BLaER1 treated with 17β-estradiol and CSF1 and Interleukin-3, amounts not matched to agents 10 nM and 100 nM (cell line): ENCODE results near the gene ZBTB43.

ENCODE experiments used
- H3K27ac ChIP-seq, 11 experiments: shearing (Covaris generic); formaldehyde crosslinking; 2 replicates each; pipeline ENCODE4 v1.8.1; 2022
- H3K27me3 ChIP-seq, 11 experiments: shearing (Covaris generic); formaldehyde crosslinking; 2 replicates each; pipeline ENCODE4 v1.8.1; 2022
- H3K36me3 ChIP-seq, 11 experiments: shearing (Covaris generic); formaldehyde crosslinking; 2 replicates each; pipeline ENCODE4 v1.8.1; 2022
- H3K4me1 ChIP-seq, 10 experiments: shearing (Covaris generic); formaldehyde crosslinking; 2 replicates each; pipeline ENCODE4 v1.8.1; 2022
- H3K4me2 ChIP-seq, 11 experiments: shearing (Covaris generic); formaldehyde crosslinking; 2 replicates each; pipeline ENCODE4 v1.8.1; 2022
- H3K4me3 ChIP-seq, 10 experiments: shearing (Covaris generic); formaldehyde crosslinking; 2 replicates each; pipeline ENCODE4 v1.8.1; 2022
- H3K9ac ChIP-seq, 11 experiments: shearing (Covaris generic); formaldehyde crosslinking; 2 replicates each; pipeline ENCODE4 v1.8.1; 2022
- H3K9me3 ChIP-seq, 11 experiments: shearing (Covaris generic); formaldehyde crosslinking; replicated peaks in 1 of 11; 2 replicates each; pipeline ENCODE4 v1.8.1; 2022
- H4K20me1 ChIP-seq, 11 experiments: shearing (Covaris generic); formaldehyde crosslinking; 2 replicates each; pipeline ENCODE4 v1.8.1; 2022
- Cebpa-rat ChIP-seq, 11 experiments: shearing (Covaris generic); IDR thresholded peaks; 2 replicates each; pipeline ENCODE4 v1.8.1; 2022

The ZBTB43 gene

DNA sequence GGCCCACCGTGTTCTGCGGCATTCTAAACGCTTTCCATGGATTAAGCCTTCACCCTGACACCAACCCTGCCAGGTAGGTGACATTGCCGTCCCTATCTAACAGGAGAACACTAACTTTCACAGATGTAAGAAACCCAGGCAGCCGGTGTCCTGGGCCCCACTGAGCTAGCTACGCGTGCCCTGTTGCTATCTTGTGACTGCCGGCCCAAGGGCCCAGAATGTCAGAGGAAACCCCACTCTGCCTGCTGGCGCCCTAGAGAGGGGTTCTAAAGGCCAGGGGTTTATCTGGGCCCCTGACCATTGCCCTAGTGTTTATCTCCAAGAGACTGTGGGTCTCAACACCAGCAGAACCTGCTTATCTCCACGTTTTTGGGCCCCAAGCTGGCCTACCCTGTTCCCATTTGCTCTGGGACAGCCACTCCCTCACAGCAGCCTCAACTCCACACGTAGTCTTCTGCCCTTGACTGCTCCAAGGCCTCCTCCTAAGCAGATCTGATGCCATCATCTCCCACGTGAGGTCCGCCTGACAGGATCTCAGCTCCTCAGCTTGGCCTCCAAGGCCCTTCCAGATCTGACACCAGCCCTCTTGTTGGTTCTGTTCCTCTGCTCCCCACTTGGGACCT, 37.5 kb downstream of the ZBTB43 start:
- Histone ChIP-seq H3K4me1 (peaks cover 0 to 21% (median 6%) of the 10 kb centered on the region in 10 experiments; a peak in 11 of 20 replicates), H4K20me1 (peaks cover 9 to 39% (median 21%) of the 10 kb centered on the region in 11 experiments; a peak in 20 of 22 replicates), H3K27me3 (no peaks in the 10 kb centered on the region), H3K9me3 (no peaks in the 10 kb centered on the region), H3K27ac (no peak overlapping the region), H3K4me2 (peak overlapping the region in 1 of 11 experiments; percentile 60; a peak in 1 of 22 replicates), H3K4me3 (no peak overlapping the region), H3K9ac (no peak overlapping the region), H3K36me3 (peaks cover 11 to 21% (median 16%) of the 10 kb centered on the region in 11 experiments)
- no peak for TF ChIP-seq Cebpa-rat (IDR thresholded peaks at IDR 0.05)

DNA sequence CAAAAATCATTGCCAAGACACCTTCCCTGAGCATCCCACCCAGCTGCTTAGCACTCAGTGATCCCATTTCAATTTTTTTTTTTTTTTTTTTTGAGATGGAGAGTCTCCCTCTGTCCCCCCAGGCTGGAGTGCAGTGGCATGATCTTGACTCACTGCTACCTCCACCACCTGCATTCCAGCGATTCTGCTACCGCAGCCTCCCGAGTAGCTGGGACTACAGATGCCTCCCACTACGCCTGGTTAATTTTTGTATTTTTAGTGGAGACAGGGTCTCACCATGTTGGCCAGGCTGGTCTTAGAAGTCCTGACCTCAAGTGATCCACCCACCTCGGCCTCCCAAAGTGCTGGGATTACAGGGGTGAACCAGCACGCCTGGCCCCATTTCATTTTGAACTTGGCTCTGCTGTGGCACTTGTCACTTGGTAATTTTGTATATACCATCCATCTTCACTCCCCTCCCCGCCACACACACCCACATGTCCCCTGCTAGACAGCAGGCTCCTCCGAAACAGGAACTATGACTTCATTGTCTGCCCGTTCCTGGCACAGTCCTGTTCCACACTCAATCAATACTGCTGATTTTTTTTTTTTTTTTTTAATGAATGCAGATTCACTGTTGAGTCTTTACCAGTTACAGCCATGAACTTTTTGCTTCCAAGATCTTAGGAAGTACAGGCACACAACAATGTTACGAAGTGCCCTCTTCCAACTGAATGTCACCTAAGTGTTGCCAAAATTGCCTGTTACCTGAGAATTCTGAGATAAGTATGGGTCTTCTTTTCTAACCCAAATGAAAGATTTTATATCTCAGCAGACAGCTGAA, 38.3 kb downstream of the ZBTB43 start:
- Histone ChIP-seq H3K27ac (no peak overlapping the region), H4K20me1 (peaks cover 7 to 33% (median 14%) of the 10 kb centered on the region in 11 experiments; a peak in 17 of 22 replicates), H3K4me2 (peak overlapping the region in 3 of 11 experiments; percentile 40 to 63 (median 60); a peak in 6 of 22 replicates), H3K9me3 (no peaks in the 10 kb centered on the region), H3K4me3 (no peak overlapping the region), H3K36me3 (peaks cover 8 to 14% (median 13%) of the 10 kb centered on the region in 11 experiments), H3K27me3 (no peaks in the 10 kb centered on the region), H3K9ac (no peak overlapping the region), H3K4me1 (peaks cover 0 to 19% (median 5%) of the 10 kb centered on the region in 10 experiments; a peak in 11 of 20 replicates)
- no peak for TF ChIP-seq Cebpa-rat (IDR thresholded peaks at IDR 0.05)

DNA sequence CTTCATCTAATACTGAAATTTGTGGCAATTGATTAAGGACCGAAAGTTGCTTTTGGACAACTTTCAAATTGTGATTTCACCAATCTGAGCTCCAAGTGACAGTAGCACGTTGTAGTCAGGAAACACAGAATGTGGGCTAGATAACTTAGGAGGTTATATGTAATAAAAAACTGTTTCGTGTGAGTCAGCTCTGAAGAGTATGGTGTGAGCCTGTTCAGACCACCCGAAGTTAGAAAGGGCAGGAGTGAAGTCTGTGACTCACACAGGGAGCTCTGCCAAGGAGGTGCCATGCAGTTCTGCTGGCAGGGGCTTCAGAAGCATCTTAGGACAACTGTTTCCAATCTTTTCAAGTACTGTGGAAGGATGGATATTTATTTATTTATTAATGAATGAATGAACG, 39.2 kb downstream of the ZBTB43 start:
- TF ChIP-seq Cebpa-rat (IDR thresholded peaks at IDR 0.05): no peak
- H3K9me3 ChIP-seq: no peaks in the 10 kb centered on the region
- no peak overlapping the region for H3K4me2 ChIP-seq
- no peaks in the 10 kb centered on the region for H3K27me3 ChIP-seq
- no peak overlapping the region for H3K4me3 ChIP-seq
- H3K36me3 ChIP-seq: peaks cover 0 to 8% (median 4%) of the 10 kb centered on the region in 11 experiments; a peak in 11 of 22 replicates
- no peak overlapping the region for H3K27ac ChIP-seq
- peaks cover 0 to 17% (median 3%) of the 10 kb centered on the region in 10 experiments; a peak in 11 of 20 replicates for H3K4me1 ChIP-seq
- peaks cover 0 to 24% (median 5%) of the 10 kb centered on the region in 11 experiments; a peak in 16 of 22 replicates for H4K20me1 ChIP-seq
- no peak overlapping the region for H3K9ac ChIP-seq

DNA sequence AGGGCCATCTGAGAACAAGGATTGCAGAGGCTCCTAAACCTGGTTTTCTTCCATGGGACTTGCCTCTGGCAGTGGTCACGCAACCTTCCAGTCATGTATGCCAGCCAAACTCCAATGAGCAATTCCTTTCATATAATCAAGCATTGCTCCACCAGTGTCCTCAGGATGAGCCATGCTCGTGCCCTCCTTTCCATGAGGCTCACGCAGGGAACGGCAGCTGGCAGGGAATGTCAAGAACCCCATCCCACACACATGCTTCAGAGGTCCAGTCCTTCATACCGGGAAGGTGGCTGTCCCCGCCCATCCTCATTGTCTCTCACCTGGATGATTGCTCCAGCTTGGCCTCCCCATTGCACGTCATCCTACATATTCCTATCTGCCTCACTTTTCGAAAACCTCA, 42.2 kb downstream of the ZBTB43 start:
- Histone ChIP-seq H3K4me2 (no peak overlapping the region), H3K27ac (no peak overlapping the region), H3K36me3 (no peaks in the 10 kb centered on the region), H3K4me1 (peaks cover 0 to 21% (median 0%) of the 10 kb centered on the region in 10 experiments; a peak in 6 of 20 replicates), H4K20me1 (peaks cover 0 to 10% (median 0%) of the 10 kb centered on the region in 11 experiments; a peak in 3 of 22 replicates), H3K9me3 (no peaks in the 10 kb centered on the region), H3K27me3 (no peaks in the 10 kb centered on the region), H3K4me3 (no peak overlapping the region), H3K9ac (no peak overlapping the region)
- TF ChIP-seq Cebpa-rat (IDR thresholded peaks at IDR 0.05): no peak

DNA sequence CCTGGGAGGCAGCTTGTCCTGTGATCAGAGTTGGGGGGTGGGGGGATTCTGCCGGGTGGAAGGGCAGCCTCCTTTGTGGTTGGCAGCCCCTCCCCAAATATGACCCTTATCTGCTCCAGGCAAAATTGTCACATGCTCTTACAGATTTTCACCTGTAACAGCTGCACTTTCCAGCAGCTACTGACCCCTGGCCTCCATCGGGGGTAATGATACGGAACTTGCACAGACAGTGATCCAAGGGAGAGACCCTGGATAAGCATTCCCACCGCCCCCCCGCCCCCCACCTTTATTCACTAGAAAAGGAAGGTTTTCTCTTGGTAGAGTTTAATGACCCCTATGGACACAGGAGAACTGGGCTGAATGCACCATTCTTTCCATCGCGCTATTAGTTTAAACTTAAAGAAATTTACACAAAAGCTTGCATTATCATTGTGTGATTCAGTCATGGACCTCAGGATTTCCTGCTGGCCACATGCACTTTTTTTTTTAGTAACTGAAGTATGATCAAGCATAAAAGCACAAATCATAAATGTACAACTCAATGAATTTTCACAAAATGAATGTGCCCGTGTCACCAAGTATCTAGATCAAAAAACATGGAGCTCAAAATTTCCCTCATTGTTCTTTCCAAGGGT, 44.9 kb downstream of the ZBTB43 start:
- peak overlapping the region in 3 of 11 experiments; percentile 25 to 29 (median 28); a peak in 4 of 22 replicates for H3K4me2 ChIP-seq
- H3K27me3 ChIP-seq: no peaks in the 10 kb centered on the region
- no peaks in the 10 kb centered on the region for H3K36me3 ChIP-seq
- no peak for TF ChIP-seq Cebpa-rat (IDR thresholded peaks at IDR 0.05)
- H3K4me1 ChIP-seq: peaks cover 0 to 7% (median 0%) of the 10 kb centered on the region in 10 experiments; a peak in 1 of 20 replicates
- H3K27ac ChIP-seq: no peak overlapping the region
- H3K9ac ChIP-seq: no peak overlapping the region
- no peak overlapping the region for H3K4me3 ChIP-seq
- H3K9me3 ChIP-seq: no peaks in the 10 kb centered on the region
- no peaks in the 10 kb centered on the region; a peak in 1 of 22 replicates for H4K20me1 ChIP-seq

DNA sequence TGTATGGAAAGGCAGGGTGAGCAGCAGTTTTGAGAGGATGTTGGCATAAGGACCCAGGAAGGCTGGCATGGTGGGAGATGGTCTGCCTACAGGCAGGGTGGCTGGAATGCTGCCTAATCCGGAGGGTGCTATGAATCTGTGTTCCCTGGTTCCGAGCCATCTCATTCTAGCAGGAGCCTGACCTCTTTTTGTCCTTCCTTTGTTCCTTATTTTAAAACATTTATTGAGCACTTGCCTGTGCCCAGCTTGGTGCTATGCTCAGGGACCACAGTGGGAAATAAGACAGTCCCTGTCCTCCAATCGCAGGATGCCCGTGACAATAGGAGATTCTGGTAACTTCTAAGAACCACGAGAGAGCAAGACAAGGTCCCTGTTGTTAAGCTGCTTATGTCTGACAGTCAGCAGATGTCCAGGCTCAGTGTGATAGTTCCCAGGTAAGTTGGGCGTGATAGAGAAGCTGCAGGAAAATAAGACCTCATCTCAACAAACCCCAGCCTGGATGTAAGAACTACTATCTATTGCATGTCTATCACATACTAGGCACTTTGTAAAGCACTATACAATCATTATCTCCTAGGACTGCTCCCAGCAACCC, 46.5 kb downstream of the ZBTB43 start:
- Histone ChIP-seq H3K27ac (no peak overlapping the region), H3K36me3 (no peaks in the 10 kb centered on the region), H3K4me2 (no peak overlapping the region), H4K20me1 (no peaks in the 10 kb centered on the region; a peak in 1 of 22 replicates), H3K9me3 (no peaks in the 10 kb centered on the region), H3K4me3 (no peak overlapping the region), H3K4me1 (peaks cover 0 to 7% (median 0%) of the 10 kb centered on the region in 10 experiments; a peak in 1 of 20 replicates), H3K27me3 (no peaks in the 10 kb centered on the region), H3K9ac (no peak overlapping the region)
- no peak for TF ChIP-seq Cebpa-rat (IDR thresholded peaks at IDR 0.05)

DNA sequence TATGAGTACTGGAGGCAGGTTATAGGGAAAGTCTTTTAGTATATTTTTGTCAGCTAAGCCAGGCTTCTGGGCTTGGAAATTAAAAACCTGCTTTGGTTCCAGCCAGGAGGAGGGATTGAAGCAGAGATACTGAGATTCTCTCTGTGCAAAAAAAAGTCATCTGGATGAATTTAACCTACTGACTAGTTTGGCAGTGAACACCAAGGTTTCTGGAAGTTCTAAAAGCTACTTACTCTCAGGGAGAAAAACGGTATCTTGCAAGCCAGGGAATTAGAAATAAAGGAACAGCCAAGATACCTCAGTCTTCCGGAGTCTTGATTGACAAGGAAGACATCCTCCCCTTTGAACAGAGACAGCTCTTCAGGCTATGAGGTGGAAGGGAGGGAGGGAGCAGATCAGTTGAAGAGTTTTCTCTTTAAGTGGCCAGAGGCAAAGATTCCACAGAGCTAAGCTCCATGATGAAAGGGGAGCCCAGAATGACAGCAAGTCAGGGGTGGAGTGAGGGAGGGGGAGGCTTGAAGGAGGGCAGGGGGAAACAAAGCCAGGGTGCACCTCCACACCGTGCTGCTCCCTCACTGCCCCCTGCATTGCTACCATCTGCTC, 47.3 kb downstream of the ZBTB43 start:
- H3K36me3 ChIP-seq: no peaks in the 10 kb centered on the region
- no peak overlapping the region for H3K9ac ChIP-seq
- no peaks in the 10 kb centered on the region for H3K9me3 ChIP-seq
- H3K4me3 ChIP-seq: no peak overlapping the region
- peaks cover 0 to 7% (median 0%) of the 10 kb centered on the region in 10 experiments; a peak in 1 of 20 replicates for H3K4me1 ChIP-seq
- no peaks in the 10 kb centered on the region; a peak in 1 of 22 replicates for H4K20me1 ChIP-seq
- H3K27me3 ChIP-seq: no peaks in the 10 kb centered on the region
- H3K27ac ChIP-seq: no peak overlapping the region
- H3K4me2 ChIP-seq: no peak overlapping the region
- TF ChIP-seq Cebpa-rat (IDR thresholded peaks at IDR 0.05): no peak

DNA sequence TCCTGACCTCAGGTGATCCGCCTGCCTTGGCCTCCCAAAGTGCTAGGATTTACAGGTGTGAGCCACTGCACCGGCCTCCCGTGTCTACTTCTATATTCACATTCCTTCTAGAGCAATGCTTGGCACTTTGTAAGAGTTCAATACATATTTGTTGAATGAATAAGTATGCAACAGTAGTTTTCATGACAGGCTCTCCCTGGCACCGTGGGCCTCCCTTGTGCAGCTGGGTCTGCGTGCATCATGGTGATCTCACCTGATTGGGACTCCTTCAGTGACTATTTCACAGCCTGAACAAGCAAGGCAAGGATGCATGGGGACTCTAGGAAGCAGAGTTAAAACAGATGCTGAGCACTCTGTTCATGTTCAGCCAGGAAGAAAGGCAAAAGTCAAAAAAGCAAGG, 48.8 kb downstream of the ZBTB43 start:
- H3K4me2 ChIP-seq: no peak overlapping the region
- no peak overlapping the region for H3K9ac ChIP-seq
- H3K36me3 ChIP-seq: no peaks in the 10 kb centered on the region
- H3K9me3 ChIP-seq: no peaks in the 10 kb centered on the region
- H3K27me3 ChIP-seq: no peaks in the 10 kb centered on the region
- no peak for TF ChIP-seq Cebpa-rat (IDR thresholded peaks at IDR 0.05)
- no peak overlapping the region for H3K4me3 ChIP-seq
- H3K4me1 ChIP-seq: peaks cover 0 to 7% (median 0%) of the 10 kb centered on the region in 10 experiments; a peak in 1 of 20 replicates
- H3K27ac ChIP-seq: no peak overlapping the region
- no peaks in the 10 kb centered on the region; a peak in 1 of 22 replicates for H4K20me1 ChIP-seq
